Endodermal cell (in vitro differentiated cells): ENCODE results near the gene MGAT5B. TPM values are rescaled to one million over a fixed set of nuclear protein-coding genes. Genes with fewer than 3 reads are reported as not detected.

Source experiments
- DNase-seq: peaks from one replicate; pipeline ENCODE4 v3.0.0-alpha.2; 2017
- H3K27ac ChIP-seq: 2 replicates; pipeline ENCODE4 v1.5.1; 2013; ENCODE audit warnings: mild to moderate bottlenecking, low read depth, low read length, moderate library complexity
- H3K27me3 ChIP-seq: 2 replicates; pipeline ENCODE4 v1.6.1; 2013; ENCODE audit warnings: mild to moderate bottlenecking, low read length, moderate library complexity; ENCODE audit not compliant: insufficient read depth, control insufficient read depth, poor library complexity, severe bottlenecking
- H3K36me3 ChIP-seq: 2 replicates; pipeline ENCODE4 v1.7.0; 2013; ENCODE audit warnings: mild to moderate bottlenecking, low read length, moderate library complexity; ENCODE audit not compliant: control insufficient read depth, insufficient read depth
- H3K4me1 ChIP-seq: one replicate; pipeline ENCODE4 v1.7.0; 2013; ENCODE audit warnings: low read length; ENCODE audit not compliant: control insufficient read depth, insufficient read depth
- H3K4me3 ChIP-seq: 2 replicates; pipeline ENCODE4 v1.5.1; 2013; ENCODE audit warnings: mild to moderate bottlenecking, low read length, moderate library complexity
- H3K9ac ChIP-seq: 2 replicates; pipeline ENCODE4 v1.6.1; 2013; ENCODE audit warnings: mild to moderate bottlenecking, low read length, moderate library complexity; ENCODE audit not compliant: poor library complexity, severe bottlenecking; ENCODE audit errors: extremely low read depth
- H3K9me3 ChIP-seq: 2 replicates; pipeline ENCODE4 v1.6.1; 2013; ENCODE audit warnings: mild to moderate bottlenecking, low read length, moderate library complexity; ENCODE audit not compliant: control insufficient read depth
- H3K27ac Mint-ChIP-seq: 2 replicates; pipeline ENCODE4 v1.8.0; 2020; ENCODE audit warnings: mixed read lengths
- H3K27me3 Mint-ChIP-seq: 2 replicates; pipeline ENCODE4 v1.8.0; 2021; ENCODE audit warnings: mild to moderate bottlenecking, mixed read lengths; ENCODE audit not compliant: insufficient read depth
- H3K36me3 Mint-ChIP-seq: 2 replicates; pipeline ENCODE4 v1.8.0; 2020; ENCODE audit warnings: low read depth, mixed read lengths
- H3K4me1 Mint-ChIP-seq: 2 replicates; pipeline ENCODE4 v1.8.0; 2020; ENCODE audit warnings: mixed read lengths
- H3K4me3 Mint-ChIP-seq: 2 replicates; pipeline ENCODE4 v1.8.0; 2020; ENCODE audit warnings: mild to moderate bottlenecking, moderate library complexity, mixed read lengths
- H3K9me3 Mint-ChIP-seq: 2 replicates; pipeline ENCODE4 v1.8.0; 2020; ENCODE audit warnings: mild to moderate bottlenecking, mixed read lengths
- WGBS, 2 experiments: methylation state at CpG; one replicate each; pipeline versions ENCODE4 v1.1.5 to v1.1.7; 2013; ENCODE audit warnings: missing lambda C conversion rate in 2 of 2, mixed read lengths in 1 of 2; ENCODE audit not compliant: insufficient coverage in 1 of 2, insufficient read length in 1 of 2; 5-methylcytosine and 5-hydroxymethylcytosine counted together
- total RNA-seq, 2 donors: library from RNA; stranded (reverse); fragmentation: NEBNext Ultra II Directional in 1 of 2; extraction: Animal tissue kit (Norgen Biotek cat#: 25700) in 1 of 2; gene quantifications; 2 replicates in 1 of 2; 3 replicates in 1 of 2; pipeline ENCODE4 v1.2.1, GENCODE V29; 2021
- TF ChIP-seq, protein P1 (sequence below): fragments of 200-600 bp; sonication (generic); conservative IDR thresholded peaks from 2 replicates; pipeline ENCODE4 v1.5.0; 2021; ENCODE audit warnings: antibody characterized with exemption, mild to moderate bottlenecking

MGAT5B gene
- total RNA-seq, 2 donors from 2014 or later: 2.9 to 3.3 TPM

- WGBS, 2 experiments: 88 to 89% methylated on average over 17 to 27 of the region's 32 CpGs
- Histone ChIP-seq H3K9ac (no peak overlapping the region), H3K4me3 (no peak overlapping the region), H3K27me3 (no peaks in the 10 kb centered on the region), H3K4me1 (no peaks in the 10 kb centered on the region), H3K9me3 (no peaks in the 10 kb centered on the region), H3K27ac (peak overlapping the region; percentile 24), H3K36me3 (no peaks in the 10 kb centered on the region)
- Mint-ChIP-seq H3K4me3 (no peak overlapping the region), H3K27ac (no peak overlapping the region), H3K36me3 (no peaks in the 10 kb centered on the region), H3K9me3 (no peaks in the 10 kb centered on the region), H3K4me1 (peaks cover 10% of the 10 kb centered on the region), H3K27me3 (peaks cover 9% of the 10 kb centered on the region)
- TF ChIP-seq, protein P1, sequence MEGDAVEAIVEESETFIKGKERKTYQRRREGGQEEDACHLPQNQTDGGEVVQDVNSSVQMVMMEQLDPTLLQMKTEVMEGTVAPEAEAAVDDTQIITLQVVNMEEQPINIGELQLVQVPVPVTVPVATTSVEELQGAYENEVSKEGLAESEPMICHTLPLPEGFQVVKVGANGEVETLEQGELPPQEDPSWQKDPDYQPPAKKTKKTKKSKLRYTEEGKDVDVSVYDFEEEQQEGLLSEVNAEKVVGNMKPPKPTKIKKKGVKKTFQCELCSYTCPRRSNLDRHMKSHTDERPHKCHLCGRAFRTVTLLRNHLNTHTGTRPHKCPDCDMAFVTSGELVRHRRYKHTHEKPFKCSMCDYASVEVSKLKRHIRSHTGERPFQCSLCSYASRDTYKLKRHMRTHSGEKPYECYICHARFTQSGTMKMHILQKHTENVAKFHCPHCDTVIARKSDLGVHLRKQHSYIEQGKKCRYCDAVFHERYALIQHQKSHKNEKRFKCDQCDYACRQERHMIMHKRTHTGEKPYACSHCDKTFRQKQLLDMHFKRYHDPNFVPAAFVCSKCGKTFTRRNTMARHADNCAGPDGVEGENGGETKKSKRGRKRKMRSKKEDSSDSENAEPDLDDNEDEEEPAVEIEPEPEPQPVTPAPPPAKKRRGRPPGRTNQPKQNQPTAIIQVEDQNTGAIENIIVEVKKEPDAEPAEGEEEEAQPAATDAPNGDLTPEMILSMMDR: no peak
- DNase-seq: no peak
These were observed 56.4 kb downstream of the MGAT5B start for GRCh38 chr17:76924345-76925342.

DNA sequence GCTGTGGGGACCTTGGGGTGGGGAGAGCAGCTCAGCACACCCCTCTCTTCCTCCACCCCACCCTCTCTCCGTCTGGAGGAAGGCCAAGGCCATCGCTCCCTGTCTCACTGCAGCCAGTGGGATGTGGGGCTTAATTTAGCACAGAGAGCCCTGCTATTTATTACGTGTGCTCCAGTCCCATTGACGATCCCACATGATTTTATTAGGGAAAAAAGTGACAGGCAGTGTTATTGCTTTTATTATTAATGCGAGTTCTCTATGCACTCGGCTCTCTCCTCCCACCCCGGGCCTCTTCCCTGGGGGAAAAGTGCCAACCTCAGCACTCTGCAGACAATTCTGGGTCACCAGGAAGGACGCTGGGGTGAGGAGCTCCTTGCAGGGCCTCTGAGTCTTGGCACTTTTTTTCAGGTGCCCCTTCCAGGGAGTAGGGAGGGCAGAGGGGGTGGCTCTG lies 57.3 kb downstream of the MGAT5B start:
- Histone ChIP-seq H3K9ac (no peak overlapping the region), H3K4me1 (no peaks in the 10 kb centered on the region), H3K27me3 (no peaks in the 10 kb centered on the region), H3K27ac (no peak overlapping the region), H3K36me3 (no peaks in the 10 kb centered on the region), H3K9me3 (no peaks in the 10 kb centered on the region), H3K4me3 (no peak overlapping the region)
- Mint-ChIP-seq H3K27me3 (peaks cover 4% of the 10 kb centered on the region), H3K27ac (no peak overlapping the region), H3K4me3 (no peak overlapping the region), H3K36me3 (no peaks in the 10 kb centered on the region), H3K4me1 (peaks cover 5% of the 10 kb centered on the region), H3K9me3 (no peaks in the 10 kb centered on the region)
- TF ChIP-seq, protein P1: no peak
- DNase-seq: no peak
- 80 to 90% methylated on average over 5 to 8 of the region's 8 CpGs for WGBS, 2 experiments

GRCh38 chr17:76926237-76926866 lies 58.1 kb downstream of the MGAT5B start:
- H3K27me3 ChIP-seq: no peaks in the 10 kb centered on the region
- H3K4me3 Mint-ChIP-seq: no peak overlapping the region

More at GRCh38 chr17:76926237-76926866, 58.1 kb downstream of the MGAT5B start:
- Mint-ChIP-seq H3K27me3 (peaks cover 4% of the 10 kb centered on the region), H3K9me3 (no peaks in the 10 kb centered on the region), H3K27ac (no peak overlapping the region), H3K4me1 (no peaks in the 10 kb centered on the region), H3K36me3 (no peaks in the 10 kb centered on the region)
- Histone ChIP-seq H3K4me3 (no peak overlapping the region), H3K9me3 (no peaks in the 10 kb centered on the region), H3K36me3 (no peaks in the 10 kb centered on the region), H3K4me1 (no peaks in the 10 kb centered on the region), H3K27ac (no peak overlapping the region), H3K9ac (no peak overlapping the region)
- DNase-seq: no peak
- 82 to 88% methylated on average over 10 to 17 of the region's 17 CpGs for WGBS, 2 experiments
- TF ChIP-seq, protein P1: no peak
